ENCODE data around the gene PCDH15. TPM values are rescaled to one million over a fixed set of nuclear protein-coding genes. Genes with fewer than 3 reads are reported as not detected.

Gene PCDH15
- not detected in 5 replicates for total RNA-seq (2022; extraction: Qiagen RNA extraction; ENCODE audit: low read depth)

DNA sequence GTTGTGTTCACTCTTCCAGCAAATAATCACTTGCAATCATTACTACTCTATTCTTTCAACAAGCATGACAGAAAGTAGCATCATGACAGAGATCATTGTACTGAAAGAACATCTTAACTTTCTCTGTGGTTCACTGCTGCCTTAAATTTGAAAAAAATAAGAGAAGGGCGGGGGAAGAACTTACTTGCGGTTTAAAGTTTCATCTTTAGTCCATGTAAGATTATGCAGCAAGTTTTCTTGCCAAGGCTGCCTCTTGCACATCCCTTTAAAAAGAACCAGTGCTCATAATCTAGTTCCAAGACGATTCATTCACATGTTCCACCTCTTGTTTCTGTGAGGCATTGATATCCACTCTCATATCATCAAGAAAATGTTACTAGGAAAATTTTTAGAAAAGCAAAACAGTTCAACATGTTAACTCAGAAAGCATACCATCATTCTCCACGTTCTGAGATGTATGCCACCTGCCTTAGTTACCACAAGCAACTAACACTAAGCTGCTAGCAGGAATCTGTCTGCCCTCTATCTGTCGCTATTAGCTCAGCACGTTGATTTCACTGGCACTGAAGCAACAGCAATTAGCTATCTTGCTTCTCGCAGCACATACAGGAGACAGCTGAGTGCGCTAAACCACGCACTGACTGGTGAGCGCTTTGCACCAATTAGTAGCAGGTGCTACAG, at the start of gene PCDH15:
Gene PCDH15 (minus strand): TSS at position 491 of the 681 bp plus-strand sequence. CDS start 136,969 bp downstream, outside the sequence.

Data from A549 treated with DMSO at 1 μM for 4 hours (cell line).